Measurements from ENCODE around the gene MYLK2.

Gene MYLK2

GRCh38 chr20:31856516-31856915 is 37.4 kb downstream of the MYLK2 start:
- no peak for DNase-seq (ENCODE audit: low read depth)

- no peak for DNase-seq (ENCODE audit: low read depth)
Measured at GRCh38 chr20:31857861-31858759, 39.0 kb downstream of the MYLK2 start.

GRCh38 chr20:31858760-31859083 is 39.6 kb downstream of the MYLK2 start:
- no peak for DNase-seq (ENCODE audit: low read depth)

GRCh38 chr20:31859266-31859997 is 40.3 kb downstream of the MYLK2 start:
- DNase-seq (ENCODE audit: low read depth), result no peak

- DNase-seq (ENCODE audit: low read depth), result no peak
Measured at GRCh38 chr20:31859998-31860380, 40.8 kb downstream of the MYLK2 start.

- DNase-seq (ENCODE audit: low read depth), result no peak
Measured at GRCh38 chr20:31860390-31861134, 41.4 kb downstream of the MYLK2 start.

- DNase-seq (ENCODE audit: low read depth), result no peak
Measured at GRCh38 chr20:31861135-31861384, 41.9 kb downstream of the MYLK2 start.

GRCh38 chr20:31861385-31862156 is 42.4 kb downstream of the MYLK2 start:
- DNase-seq (ENCODE audit: low read depth), result no peak

- no peak for DNase-seq (ENCODE audit: low read depth)
Measured at GRCh38 chr20:31862157-31862470, 43.0 kb downstream of the MYLK2 start.

- DNase-seq (ENCODE audit: low read depth), result no peak
Measured at GRCh38 chr20:31862506-31862905, 43.4 kb downstream of the MYLK2 start.

- no peak for DNase-seq (ENCODE audit: low read depth)
Measured at GRCh38 chr20:31863296-31864085, 44.3 kb downstream of the MYLK2 start.

- DNase-seq (ENCODE audit: low read depth), result no peak
Measured at GRCh38 chr20:31864521-31865400, 45.6 kb downstream of the MYLK2 start.

GRCh38 chr20:31866221-31866620 is 47.1 kb downstream of the MYLK2 start:
- DNase-seq (ENCODE audit: low read depth), result no peak

GRCh38 chr20:31868853-31869672 is 49.9 kb downstream of the MYLK2 start:
- no peak for DNase-seq (ENCODE audit: low read depth)

- no peak for DNase-seq (ENCODE audit: low read depth)
Measured at GRCh38 chr20:31869673-31869941, 50.5 kb downstream of the MYLK2 start.

GRCh38 chr20:31869942-31870725 is 51.0 kb downstream of the MYLK2 start, which contains the start of the genes DUSP15 and TTLL9:
Gene DUSP15, minus strand, starts transcription at chr20:31870527. Its CDS starts 190 bp downstream, at chr20:31870337.
Gene TTLL9, plus strand, starts transcription at chr20:31870634. Its CDS starts 493 bp downstream, at chr20:31871127.
- DNase-seq (ENCODE audit: low read depth), result no peak

GRCh38 chr20:31870726-31871617 is 51.8 kb downstream of the MYLK2 start:
- DNase-seq (ENCODE audit: low read depth), result no peak

- no peak for DNase-seq (ENCODE audit: low read depth)
Measured at GRCh38 chr20:31871618-31871954, 52.4 kb downstream of the MYLK2 start.

Measured in GM04504 (cell line).